ENCODE measurements around the gene SCN4A. TPM values are rescaled to one million over a fixed set of nuclear protein-coding genes. Genes with fewer than 3 reads are reported as not detected.

Gene SCN4A
- total RNA-seq, 3 donors from 2014 or later (not counting 1 experiment from before 2014, with no cell fraction given) = 0.10 to 0.14 (median 0.14) TPM

GRCh38 chr17:63954402-63955063, 18.2 kb downstream of the SCN4A start:
- H3K4me3 ChIP-seq (ENCODE audit: low read length) = no peak overlapping the region
- peak; percentile 48 to 58 for DNase-seq
- intact Hi-C loops (cut with micrococcal nuclease) = no loop called here

GRCh38 chr17:63950940-63951907, 21.5 kb downstream of the SCN4A start:
- DNase-seq = peak in 1 of 2 donors; percentile 60

More at GRCh38 chr17:63954402-63955063, 18.2 kb downstream of the SCN4A start:
- Mint-ChIP-seq H3K9me3 (no peaks in the 10 kb centered on the region), H3K27ac (peak overlapping the region; percentile 43 to 93), H3K4me3 (peak overlapping the region; percentile 53), H3K4me1 (peaks cover 14 to 22% of the 10 kb centered on the region in 2 donors), H3K27me3 (ENCODE audit: low read depth in 2 of 2) (no peaks in the 10 kb centered on the region), H3K36me3 (no peaks in the 10 kb centered on the region)
- ATAC-seq = peak; percentile 64 to 89 (median 85)
- H3K36me3 ChIP-seq (ENCODE audit: control insufficient read depth, insufficient read depth, low read length) = no peaks in the 10 kb centered on the region
- peak overlapping the region; percentile 71 for H3K27ac ChIP-seq (ENCODE audit: low read length)
- peaks cover 35% of the 10 kb centered on the region for H3K4me1 ChIP-seq (ENCODE audit: control insufficient read depth, insufficient read depth, low read length)
- H3K9me3 ChIP-seq (ENCODE audit: control insufficient read depth, insufficient read depth, low read length) = no peaks in the 10 kb centered on the region
- no peaks in the 10 kb centered on the region for H3K27me3 ChIP-seq (ENCODE audit: control insufficient read depth, insufficient read depth, low read length)
- 17% methylated on average over 9 of the region's 11 CpGs for WGBS (ENCODE audit: insufficient coverage)
- TF ChIP-seq, protein P1, sequence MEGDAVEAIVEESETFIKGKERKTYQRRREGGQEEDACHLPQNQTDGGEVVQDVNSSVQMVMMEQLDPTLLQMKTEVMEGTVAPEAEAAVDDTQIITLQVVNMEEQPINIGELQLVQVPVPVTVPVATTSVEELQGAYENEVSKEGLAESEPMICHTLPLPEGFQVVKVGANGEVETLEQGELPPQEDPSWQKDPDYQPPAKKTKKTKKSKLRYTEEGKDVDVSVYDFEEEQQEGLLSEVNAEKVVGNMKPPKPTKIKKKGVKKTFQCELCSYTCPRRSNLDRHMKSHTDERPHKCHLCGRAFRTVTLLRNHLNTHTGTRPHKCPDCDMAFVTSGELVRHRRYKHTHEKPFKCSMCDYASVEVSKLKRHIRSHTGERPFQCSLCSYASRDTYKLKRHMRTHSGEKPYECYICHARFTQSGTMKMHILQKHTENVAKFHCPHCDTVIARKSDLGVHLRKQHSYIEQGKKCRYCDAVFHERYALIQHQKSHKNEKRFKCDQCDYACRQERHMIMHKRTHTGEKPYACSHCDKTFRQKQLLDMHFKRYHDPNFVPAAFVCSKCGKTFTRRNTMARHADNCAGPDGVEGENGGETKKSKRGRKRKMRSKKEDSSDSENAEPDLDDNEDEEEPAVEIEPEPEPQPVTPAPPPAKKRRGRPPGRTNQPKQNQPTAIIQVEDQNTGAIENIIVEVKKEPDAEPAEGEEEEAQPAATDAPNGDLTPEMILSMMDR (IDR thresholded peaks at IDR 0.05) = no peak

DNA sequence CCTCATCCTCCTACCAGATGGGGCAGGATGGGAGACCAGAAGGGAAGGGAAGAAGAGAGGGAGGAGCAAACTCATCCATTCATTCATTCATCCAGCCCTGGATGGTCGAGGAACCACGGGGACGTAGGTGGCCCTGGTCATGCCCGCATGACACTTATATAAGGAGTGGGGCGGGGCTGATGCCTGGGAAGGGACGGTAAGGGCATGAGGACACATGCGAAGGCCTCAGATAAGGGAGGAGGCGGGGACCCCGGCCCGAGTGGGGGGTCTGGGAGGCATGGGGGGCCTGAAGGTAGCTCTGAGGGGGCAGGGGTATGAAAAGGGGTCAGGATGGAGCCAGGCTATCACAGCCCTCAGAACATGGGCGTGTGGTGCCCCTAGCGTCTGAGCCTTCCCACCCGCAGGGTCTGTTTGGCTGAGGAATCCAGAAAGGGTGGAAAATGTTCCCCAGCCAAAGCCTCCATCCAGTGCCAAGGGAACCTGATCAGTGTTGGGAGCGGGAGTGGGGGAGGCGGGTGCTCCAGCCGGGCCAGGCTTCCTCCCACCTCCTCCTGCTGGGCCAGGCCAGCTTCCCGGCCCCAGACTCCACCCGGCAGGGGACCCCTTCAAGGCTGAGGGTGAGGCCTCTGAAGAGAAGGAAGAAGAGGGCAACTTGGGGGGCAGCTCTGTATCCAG, 23.0 kb downstream of the SCN4A start:
- intact Hi-C loops (cut with micrococcal nuclease) = loop anchor here (5.0 kb wide), 1 partner anchor 38 kb away; no protein-coding TSS in a partner anchor
- WGBS (ENCODE audit: insufficient coverage) = 91% methylated on average over 18 of the region's 18 CpGs
- DNase-seq = no peak
- Mint-ChIP-seq H3K9me3 (no peaks in the 10 kb centered on the region), H3K27me3 (ENCODE audit: low read depth in 2 of 2) (no peaks in the 10 kb centered on the region), H3K4me1 (peaks cover 23 to 29% of the 10 kb centered on the region in 2 donors), H3K27ac (no peak overlapping the region), H3K4me3 (no peak overlapping the region), H3K36me3 (no peaks in the 10 kb centered on the region)
- Histone ChIP-seq H3K4me1 (ENCODE audit: control insufficient read depth, insufficient read depth, low read length) (peaks cover 65% of the 10 kb centered on the region), H3K4me3 (ENCODE audit: low read length) (no peak overlapping the region), H3K27ac (ENCODE audit: low read length) (no peak overlapping the region), H3K36me3 (ENCODE audit: control insufficient read depth, insufficient read depth, low read length) (no peaks in the 10 kb centered on the region), H3K9me3 (ENCODE audit: control insufficient read depth, insufficient read depth, low read length) (no peaks in the 10 kb centered on the region), H3K27me3 (ENCODE audit: control insufficient read depth, insufficient read depth, low read length) (no peaks in the 10 kb centered on the region)
- TF ChIP-seq, protein P1 (IDR thresholded peaks at IDR 0.05) = no peak
- ATAC-seq = no peak

More at GRCh38 chr17:63950940-63951907, 21.5 kb downstream of the SCN4A start:
- Histone ChIP-seq H3K36me3 (ENCODE audit: control insufficient read depth, insufficient read depth, low read length) (no peaks in the 10 kb centered on the region), H3K4me3 (ENCODE audit: low read length) (no peak overlapping the region), H3K4me1 (ENCODE audit: control insufficient read depth, insufficient read depth, low read length) (peaks cover 57% of the 10 kb centered on the region), H3K27ac (ENCODE audit: low read length) (no peak overlapping the region), H3K27me3 (ENCODE audit: control insufficient read depth, insufficient read depth, low read length) (no peaks in the 10 kb centered on the region), H3K9me3 (ENCODE audit: control insufficient read depth, insufficient read depth, low read length) (no peaks in the 10 kb centered on the region)
- no peak for ATAC-seq
- Mint-ChIP-seq H3K27ac (no peak overlapping the region), H3K4me1 (peaks cover 20 to 28% of the 10 kb centered on the region in 2 donors), H3K36me3 (no peaks in the 10 kb centered on the region), H3K27me3 (ENCODE audit: low read depth in 2 of 2) (no peaks in the 10 kb centered on the region), H3K4me3 (no peak overlapping the region), H3K9me3 (no peaks in the 10 kb centered on the region)
- intact Hi-C loops (cut with micrococcal nuclease) = no loop called here
- 92% methylated on average over 29 of the region's 29 CpGs for WGBS (ENCODE audit: insufficient coverage)
- TF ChIP-seq, protein P1 (IDR thresholded peaks at IDR 0.05) = no peak
